IPS-15b (cell line): ENCODE data around the gene ARHGAP36.

ENCODE experiments used
- H3K27me3 ChIP-seq: one replicate; pipeline ENCODE4 v1.6.1; 2013; ENCODE audit warnings: low read length; ENCODE audit not compliant: control insufficient read depth, insufficient read depth
- H3K36me3 ChIP-seq: one replicate; pipeline ENCODE4 v1.6.1; 2013; ENCODE audit warnings: low read length; ENCODE audit not compliant: control insufficient read depth, insufficient read depth
- H3K4me1 ChIP-seq: one replicate; pipeline ENCODE4 v1.6.1; 2013; ENCODE audit warnings: mild to moderate bottlenecking, low read length; ENCODE audit not compliant: control insufficient read depth, insufficient read depth
- H3K4me3 ChIP-seq: one replicate; pipeline ENCODE4 v1.5.1; 2013; ENCODE audit warnings: low read depth, low read length
- H3K9ac ChIP-seq: one replicate; pipeline ENCODE4 v1.6.1; 2013; ENCODE audit warnings: low read depth, mild to moderate bottlenecking, low read length
- H3K9me3 ChIP-seq: one replicate; pipeline ENCODE4 v1.6.1; 2013; ENCODE audit warnings: mild to moderate bottlenecking, low read length; ENCODE audit not compliant: control insufficient read depth, insufficient read depth

The ARHGAP36 gene

DNA sequence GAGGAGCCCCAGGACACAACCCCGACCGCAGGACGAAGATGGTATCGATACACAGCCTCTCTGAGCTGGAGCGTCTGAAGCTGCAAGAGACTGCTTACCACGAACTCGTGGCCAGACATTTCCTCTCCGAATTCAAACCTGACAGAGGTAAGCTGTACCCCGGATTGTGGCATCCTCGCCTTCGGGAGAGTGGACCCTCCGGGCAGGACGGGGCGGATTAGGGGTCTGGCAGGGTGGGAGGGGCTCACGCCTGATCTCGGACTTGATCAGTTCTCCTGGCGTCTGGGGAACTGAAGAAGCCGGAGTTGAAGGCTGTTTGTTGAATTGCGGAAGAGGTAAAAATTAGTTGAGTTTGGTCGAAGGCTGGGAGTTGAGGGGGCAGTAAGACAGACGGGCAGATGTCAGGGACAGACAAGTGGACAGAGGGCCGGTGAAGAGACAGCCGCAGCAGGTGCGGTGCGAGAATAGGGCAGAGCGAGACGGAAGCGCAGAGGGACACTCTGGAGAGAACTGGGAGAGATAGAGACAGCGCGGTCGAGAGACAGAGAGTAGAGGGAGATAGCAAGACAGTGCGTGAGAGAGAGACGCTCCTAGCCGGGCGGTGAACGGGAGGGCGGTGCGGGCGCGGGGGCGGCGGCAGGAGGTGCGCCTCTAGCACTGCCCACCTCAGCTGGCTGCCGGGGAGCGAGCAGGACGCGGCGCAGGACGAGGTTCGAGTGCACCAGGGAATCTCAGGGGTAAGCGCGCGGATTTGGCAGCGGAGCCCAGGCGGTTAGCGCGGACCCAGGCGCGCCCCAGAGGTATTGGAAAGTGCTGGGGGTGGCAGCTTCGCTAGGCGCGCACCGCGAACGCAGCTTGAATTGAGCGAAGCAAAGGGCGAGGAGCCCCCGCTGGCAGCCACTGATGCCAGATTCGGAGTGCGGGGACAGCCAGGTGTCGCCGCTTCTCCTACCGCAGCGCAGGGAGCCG, 23.9 kb downstream of the ARHGAP36 start:
- peak overlapping the region; percentile 70 for H3K4me3 ChIP-seq
- H3K27me3 ChIP-seq = peaks cover 99% of the 10 kb centered on the region
- peaks cover 16% of the 10 kb centered on the region for H3K4me1 ChIP-seq
- no peaks in the 10 kb centered on the region for H3K36me3 ChIP-seq
- H3K9me3 ChIP-seq = no peaks in the 10 kb centered on the region
- no peak overlapping the region for H3K9ac ChIP-seq

DNA sequence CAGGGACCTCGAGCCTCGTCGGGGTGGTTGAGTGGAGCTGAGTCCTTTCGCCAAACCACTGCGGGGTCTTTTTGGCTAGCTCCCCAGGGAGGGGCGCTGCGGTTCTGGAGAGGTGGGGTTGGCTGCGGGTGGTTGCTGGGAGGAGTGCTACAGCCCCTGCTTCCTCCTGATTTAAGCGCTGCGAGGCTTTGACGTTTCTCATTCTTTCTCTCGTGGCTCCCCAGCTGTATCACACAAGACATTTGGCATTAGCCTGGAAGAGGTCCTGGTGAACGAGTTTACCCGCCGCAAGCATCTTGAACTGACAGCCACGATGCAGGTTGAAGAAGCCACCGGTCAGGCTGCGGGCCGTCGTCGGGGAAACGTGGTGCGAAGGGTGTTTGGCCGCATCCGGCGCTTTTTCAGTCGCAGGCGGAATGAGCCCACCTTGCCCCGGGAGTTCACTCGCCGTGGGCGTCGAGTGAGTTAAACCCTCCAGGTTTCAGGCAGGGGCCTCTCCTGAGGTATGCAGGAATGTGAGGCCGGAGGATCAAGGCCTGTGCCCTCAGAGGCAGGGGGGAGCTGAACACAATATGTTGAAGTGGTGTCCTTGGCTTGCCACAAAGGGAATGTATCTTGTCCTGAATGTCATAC, 25.5 kb downstream of the ARHGAP36 start:
- H3K27me3 ChIP-seq = peaks cover 99% of the 10 kb centered on the region
- no peaks in the 10 kb centered on the region for H3K9me3 ChIP-seq
- H3K4me1 ChIP-seq = peaks cover 14% of the 10 kb centered on the region
- H3K4me3 ChIP-seq = peak overlapping the region; percentile 70
- no peaks in the 10 kb centered on the region for H3K36me3 ChIP-seq
- no peak overlapping the region for H3K9ac ChIP-seq

DNA sequence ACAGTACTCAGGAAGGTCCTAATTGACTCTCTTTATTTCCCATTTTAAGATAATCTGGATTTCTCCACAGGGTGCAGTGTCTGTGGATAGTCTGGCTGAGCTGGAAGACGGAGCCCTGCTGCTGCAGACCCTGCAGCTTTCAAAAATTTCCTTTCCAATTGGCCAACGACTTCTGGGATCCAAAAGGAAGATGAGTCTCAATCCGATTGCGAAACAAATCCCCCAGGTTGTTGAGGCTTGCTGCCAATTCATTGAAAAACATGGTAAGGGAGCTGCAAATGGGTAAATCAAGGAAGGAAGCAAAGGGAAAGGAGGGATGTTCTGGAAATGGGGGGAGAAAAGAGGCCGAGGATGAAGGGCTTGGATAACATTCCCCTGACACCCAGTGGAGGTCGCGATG, 26.0 kb downstream of the ARHGAP36 start:
- H3K36me3 ChIP-seq = no peaks in the 10 kb centered on the region
- peaks cover 9% of the 10 kb centered on the region for H3K4me1 ChIP-seq
- H3K9me3 ChIP-seq = no peaks in the 10 kb centered on the region
- H3K9ac ChIP-seq = no peak overlapping the region
- H3K27me3 ChIP-seq = peaks cover 99% of the 10 kb centered on the region
- peak overlapping the region; percentile 70 for H3K4me3 ChIP-seq

DNA sequence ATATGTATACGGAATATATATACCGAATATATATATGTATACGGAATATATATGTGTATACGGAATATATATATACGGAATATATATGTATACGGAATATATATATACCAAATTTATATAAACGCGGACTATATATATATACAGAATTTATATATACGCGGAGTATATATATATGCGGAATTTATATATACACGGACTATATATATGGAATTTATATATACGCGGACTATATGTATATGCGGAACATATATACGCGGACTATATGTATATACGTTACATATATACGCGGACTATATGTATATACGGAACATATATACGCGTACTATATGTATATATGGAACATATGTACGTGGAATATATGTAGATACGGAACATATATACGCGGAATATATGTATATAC, 78.6 kb downstream of the ARHGAP36 start:
- Histone ChIP-seq H3K9ac (no peak overlapping the region), H3K4me3 (no peak overlapping the region), H3K9me3 (no peaks in the 10 kb centered on the region), H3K4me1 (no peaks in the 10 kb centered on the region), H3K27me3 (no peaks in the 10 kb centered on the region), H3K36me3 (no peaks in the 10 kb centered on the region)

DNA sequence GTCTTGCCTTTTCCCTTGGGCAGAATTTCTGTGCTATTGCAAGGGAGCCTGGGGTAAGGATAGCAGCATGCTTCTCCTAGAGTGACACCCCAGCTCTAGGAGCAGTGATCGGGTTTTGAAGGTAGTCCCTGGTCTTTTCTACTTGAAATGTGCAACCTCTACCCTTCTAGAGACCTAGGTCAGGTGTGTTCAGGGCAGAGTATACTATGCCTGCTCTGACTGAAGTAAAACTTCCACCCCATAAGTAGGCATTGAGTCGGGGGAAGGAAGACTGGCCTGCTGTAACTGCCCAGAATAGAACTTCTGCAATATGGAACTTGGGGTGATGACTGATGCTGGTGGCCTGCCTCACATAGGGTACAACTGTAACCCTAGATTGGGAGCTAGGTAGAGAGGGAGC, 80.9 kb downstream of the ARHGAP36 start:
- H3K9me3 ChIP-seq = no peaks in the 10 kb centered on the region
- H3K9ac ChIP-seq = no peak overlapping the region
- H3K4me1 ChIP-seq = no peaks in the 10 kb centered on the region
- H3K4me3 ChIP-seq = no peak overlapping the region
- no peaks in the 10 kb centered on the region for H3K36me3 ChIP-seq
- no peaks in the 10 kb centered on the region for H3K27me3 ChIP-seq
